HG02943 (cell line): ENCODE results near the gene ADAMTSL1.

Source experiments
- ATAC-seq: cut with Tn5 transposase; IDR thresholded peaks from one replicate; pipeline ENCODE4 v1.9.1; 2021; ENCODE audit warnings: mild to moderate bottlenecking, low read depth, moderate library complexity; ENCODE audit not compliant: unreplicated experiment

The ADAMTSL1 gene

GRCh38 chr9:18889550-18889949, 415.6 kb downstream of the ADAMTSL1 start:
- no peak for ATAC-seq

DNA sequence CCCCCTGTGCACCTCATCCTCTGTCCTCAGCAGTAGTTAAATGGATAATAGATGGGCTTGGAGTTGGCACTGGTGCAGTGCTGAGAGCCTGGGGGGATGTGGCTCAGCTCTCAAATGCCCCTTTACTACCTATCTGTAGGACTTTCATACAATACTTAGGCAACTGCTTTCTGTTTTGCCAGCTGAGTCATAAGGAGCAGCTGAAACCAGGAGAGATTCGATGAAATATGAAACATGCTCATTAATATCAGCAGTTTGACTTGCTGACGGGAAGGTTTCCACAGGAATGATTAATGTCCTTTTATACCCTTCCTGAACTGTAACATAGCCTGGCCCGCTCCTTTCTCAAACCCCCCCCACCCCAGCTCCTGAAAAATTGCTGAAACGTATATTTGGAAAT, 416.4 kb downstream of the ADAMTSL1 start:
- no peak for ATAC-seq

GRCh38 chr9:18891946-18892670, 418.2 kb downstream of the ADAMTSL1 start:
- ATAC-seq: no peak

DNA sequence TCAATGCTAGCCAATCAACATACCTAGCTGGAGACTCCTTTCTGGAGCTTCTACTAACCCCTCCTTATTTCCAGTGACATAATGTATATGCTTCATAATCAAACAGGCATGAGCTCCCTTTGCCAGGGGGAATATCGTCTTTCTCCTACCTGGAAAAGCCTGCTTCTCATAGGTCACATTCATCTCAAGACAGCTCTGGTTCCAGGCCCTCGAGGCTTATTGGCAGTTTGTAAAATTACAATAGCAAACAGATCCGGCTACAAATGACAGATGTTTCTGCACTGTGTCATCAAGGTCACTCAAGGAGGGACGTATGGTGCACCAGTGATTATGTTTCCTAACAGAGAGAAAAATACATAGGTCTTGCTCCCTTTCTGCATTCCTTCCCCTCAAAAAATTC, 419.1 kb downstream of the ADAMTSL1 start:
- no peak for ATAC-seq

DNA sequence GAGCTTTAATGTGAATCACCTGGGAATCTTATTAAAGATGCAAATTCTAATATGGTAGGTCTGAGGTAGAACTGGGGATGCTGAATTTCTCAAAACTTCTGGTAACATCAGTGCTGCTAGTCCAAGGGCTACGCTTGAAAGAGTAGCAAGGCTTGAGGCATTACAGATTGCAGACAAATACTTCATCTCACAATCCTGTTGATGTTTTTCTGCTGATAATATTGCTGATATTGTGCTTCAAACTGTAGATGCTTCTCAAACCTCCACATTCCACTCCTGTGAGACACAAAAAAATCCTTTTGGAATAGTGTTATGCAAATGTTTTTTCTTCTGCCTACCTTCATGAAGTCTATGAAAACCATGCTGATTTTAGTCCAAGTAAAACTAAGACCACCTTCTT, 419.5 kb downstream of the ADAMTSL1 start:
- no peak for ATAC-seq

- ATAC-seq: no peak
Observed at GRCh38 chr9:18896004-18896403, 422.1 kb downstream of the ADAMTSL1 start.

- no peak for ATAC-seq
Observed at GRCh38 chr9:18896531-18897179, 422.7 kb downstream of the ADAMTSL1 start.

DNA sequence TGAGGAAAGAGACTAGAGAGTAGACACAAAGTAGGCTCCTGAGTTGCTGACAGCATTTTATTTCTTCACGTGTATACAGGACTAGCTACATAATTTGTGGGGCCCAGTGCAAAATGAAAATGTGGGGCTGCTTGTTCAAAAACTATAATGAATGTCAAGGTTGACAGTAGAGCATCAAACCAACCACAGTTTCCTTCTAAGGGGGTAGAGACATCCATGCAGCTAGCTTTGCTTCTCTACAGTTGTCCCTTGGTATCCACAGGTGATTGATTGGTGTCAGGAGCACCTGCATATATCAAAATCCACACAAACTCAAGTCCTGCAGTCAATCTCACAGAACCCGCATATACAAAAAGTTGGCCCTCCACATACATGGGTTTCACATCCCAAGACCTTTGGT, 429.5 kb downstream of the ADAMTSL1 start:
- no peak for ATAC-seq

GRCh38 chr9:18905028-18905882, 431.3 kb downstream of the ADAMTSL1 start:
- no peak for ATAC-seq

DNA sequence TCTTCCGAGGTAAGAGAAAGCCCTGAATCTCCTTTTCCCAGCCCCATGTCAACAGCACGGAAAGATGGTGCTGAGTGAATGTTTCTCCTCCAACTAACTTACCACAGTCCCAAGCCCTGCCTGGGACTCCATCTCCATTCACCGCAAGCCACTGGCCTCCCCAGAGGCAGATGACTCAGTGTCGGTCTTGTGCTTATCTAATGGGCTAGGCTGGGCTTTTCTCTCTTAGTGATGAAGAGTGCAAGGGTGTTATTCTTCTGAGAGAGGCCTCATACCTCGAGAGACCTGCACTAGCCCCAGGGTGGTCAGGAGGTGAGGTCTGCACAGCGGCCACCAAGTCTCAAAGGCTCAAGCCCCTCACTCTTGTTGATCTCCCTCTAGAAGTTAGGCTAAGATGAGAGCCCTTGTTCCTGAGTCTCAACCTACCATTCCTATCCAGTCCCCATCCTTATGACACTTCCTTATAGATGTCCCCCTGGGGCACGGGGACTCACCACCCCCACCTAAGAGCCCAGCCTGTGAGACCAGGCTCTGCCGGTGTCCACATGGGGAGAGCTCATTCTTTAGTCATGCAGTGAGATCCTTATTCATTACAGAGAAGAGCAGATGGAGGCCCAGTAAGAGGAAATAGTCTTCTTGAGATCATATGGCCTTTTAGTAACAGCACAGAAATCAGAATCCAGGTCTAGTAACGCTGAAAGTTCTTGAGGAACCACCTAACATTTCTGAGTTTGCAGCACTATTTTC, 432.1 kb downstream of the ADAMTSL1 start:
- no peak for ATAC-seq

DNA sequence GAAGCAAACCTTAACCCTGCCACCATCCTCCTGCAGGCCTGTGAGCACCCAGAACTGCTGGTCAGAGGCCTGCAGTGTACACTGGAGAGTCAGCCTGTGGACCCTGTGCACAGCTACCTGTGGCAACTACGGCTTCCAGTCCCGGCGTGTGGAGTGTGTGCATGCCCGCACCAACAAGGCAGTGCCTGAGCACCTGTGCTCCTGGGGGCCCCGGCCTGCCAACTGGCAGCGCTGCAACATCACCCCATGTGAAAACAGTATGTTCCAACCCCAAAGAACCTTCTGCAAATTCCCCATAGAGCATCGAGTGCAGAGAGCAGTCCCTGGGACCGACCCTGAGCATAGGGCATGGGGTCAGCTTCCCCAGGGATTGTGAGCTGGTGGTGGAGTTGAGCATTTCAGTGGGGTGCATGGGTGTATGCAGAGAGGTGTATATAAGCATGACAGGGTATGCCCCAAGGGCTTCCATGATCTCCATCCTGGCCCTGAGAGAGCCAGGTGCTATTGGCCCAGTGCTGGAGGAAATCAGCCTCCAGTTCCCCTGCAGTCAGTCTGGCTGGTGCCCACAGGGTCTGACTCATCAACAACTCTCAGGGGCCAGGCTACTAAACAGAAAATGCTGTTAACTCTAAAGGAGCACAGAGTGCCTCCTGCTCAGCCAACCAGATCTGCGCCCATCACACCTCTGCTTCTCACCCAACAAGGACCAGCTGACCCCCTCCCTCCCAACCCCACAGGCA, 432.9 kb downstream of the ADAMTSL1 start:
- no peak for ATAC-seq

DNA sequence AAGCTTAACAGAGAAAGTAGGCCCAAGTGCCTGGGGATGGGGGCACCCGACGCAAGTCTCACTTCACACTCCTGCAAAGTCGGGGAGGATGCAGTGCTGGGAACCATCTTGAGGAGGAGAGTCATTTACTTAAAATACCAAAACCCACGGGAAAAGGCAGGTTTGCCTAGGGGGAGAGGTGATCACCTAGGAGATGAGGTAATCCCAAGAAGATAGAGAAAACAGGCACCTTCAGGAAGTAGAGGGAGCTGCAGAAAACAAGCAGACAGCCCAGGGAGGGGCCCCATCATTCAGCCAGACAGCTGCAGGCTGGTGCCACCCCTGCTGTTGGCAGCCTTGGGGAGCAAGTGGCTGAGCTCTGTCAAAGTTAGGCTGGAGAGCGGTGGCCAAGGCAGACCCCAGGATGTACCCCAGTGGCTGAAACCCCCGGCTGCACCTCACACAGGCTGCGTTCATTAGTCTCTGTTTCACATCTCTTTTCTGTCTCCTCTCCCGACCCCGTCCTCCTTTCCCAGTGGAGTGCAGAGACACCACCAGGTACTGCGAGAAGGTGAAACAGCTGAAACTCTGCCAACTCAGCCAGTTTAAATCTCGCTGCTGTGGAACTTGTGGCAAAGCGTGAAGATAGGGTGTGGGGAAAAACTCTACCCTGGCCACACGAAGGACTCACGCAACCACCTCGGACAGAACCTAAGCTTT, 434.1 kb downstream of the ADAMTSL1 start:
- ATAC-seq: no peak

- no peak for ATAC-seq
Observed at GRCh38 chr9:18909140-18910018, 435.4 kb downstream of the ADAMTSL1 start.

GRCh38 chr9:18910435-18910834, 436.5 kb downstream of the ADAMTSL1 start:
- ATAC-seq: no peak

GRCh38 chr9:18910916-18911315, 437.0 kb downstream of the ADAMTSL1 start:
- ATAC-seq: no peak

GRCh38 chr9:18911714-18912342, 437.9 kb downstream of the ADAMTSL1 start:
- ATAC-seq: no peak

DNA sequence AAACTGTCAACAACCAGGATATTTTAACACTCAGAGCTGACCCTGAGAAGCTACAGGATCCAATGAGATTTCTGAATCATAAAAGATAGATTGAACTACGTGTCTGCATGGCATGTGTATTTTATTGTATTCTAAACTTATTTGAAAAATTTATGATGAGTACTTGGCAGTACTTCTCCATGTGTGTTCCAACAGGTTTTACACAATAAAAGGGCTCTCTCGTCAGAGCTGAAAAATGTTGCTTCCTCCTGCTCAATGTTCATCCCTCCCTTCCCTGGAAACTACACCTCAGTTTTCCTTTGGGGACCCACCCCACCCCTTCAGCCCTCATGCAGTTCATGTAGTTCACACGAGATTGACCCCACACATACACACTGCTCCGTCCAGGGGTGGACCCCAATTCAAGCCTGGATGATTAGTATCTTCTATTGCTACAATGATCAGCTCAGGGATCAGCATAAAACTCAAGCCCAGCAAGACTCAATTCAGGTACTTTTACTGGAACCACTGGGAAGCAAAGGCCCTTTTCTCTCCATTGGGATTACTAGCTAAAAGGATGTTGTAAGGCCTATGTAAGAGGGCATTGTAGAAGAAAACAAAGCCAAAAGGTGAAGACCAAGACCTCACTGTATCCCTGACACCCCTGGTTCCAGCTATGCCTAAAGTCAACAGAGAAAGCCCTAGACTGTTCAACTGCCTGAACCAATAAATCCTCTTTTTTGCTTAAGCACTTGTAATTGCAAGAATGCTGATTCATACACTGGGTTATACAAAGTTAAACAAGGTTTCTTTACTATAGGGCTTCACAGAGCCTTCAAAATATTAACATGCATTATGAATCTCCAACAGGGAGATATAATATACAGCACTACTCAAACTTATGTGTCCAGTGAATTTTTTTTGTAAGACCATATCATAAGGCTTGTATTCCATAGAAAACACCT, 446.5 kb downstream of the ADAMTSL1 start:
- no peak for ATAC-seq
